Stimulated activated CD8-positive, alpha-beta memory T cell treated with anti-CD3 and anti-CD28 coated beads, Interleukin-12 subunit alpha, Interleukin-12 subunit beta, amount 100 ng/mL, for 24 hours (primary cell): Measurements from ENCODE around the gene HNF4A.
A peak's percentile ranks its signal among the peaks of the same experiment; 100 is the strongest.
"Not testable (repeated sequence)": the region's sequence is repeated elsewhere in the genome, so short reads cannot be mapped to it uniquely, and the experiment has no call there.

Experiments
- DNase-seq: peaks from one replicate; pipeline ENCODE4 v3.0.0-alpha.2; 2020; ENCODE audit errors: extremely low read depth

HNF4A gene

GRCh38 chr20:44355498-44356352 is at the start of gene HNF4A:
Gene HNF4A, plus strand, starts transcription at chr20:44355699. Its CDS starts 106 bp downstream, at chr20:44355805.
- no peak for DNase-seq

- no peak for DNase-seq
These were observed 48.6 kb upstream of the HNF4A start for GRCh38 chr20:44306927-44307326.

- no peak for DNase-seq
These were observed 45.5 kb upstream of the HNF4A start for GRCh38 chr20:44309763-44310663.

GRCh38 chr20:44310664-44311639 is 44.5 kb upstream of the HNF4A start, which contains the start of gene FITM2:
Gene FITM2, minus strand, starts transcription at chr20:44311202. Its CDS starts 54 bp downstream, at chr20:44311148.
- DNase-seq = peak; percentile 96

GRCh38 chr20:44314870-44315269 is 40.6 kb upstream of the HNF4A start:
- DNase-seq = no peak

GRCh38 chr20:44319839-44320422 is 35.6 kb upstream of the HNF4A start:
- no peak for DNase-seq

GRCh38 chr20:44324343-44324742 is 31.2 kb upstream of the HNF4A start:
- DNase-seq = no peak

GRCh38 chr20:44326391-44327159 is 28.9 kb upstream of the HNF4A start:
- no peak for DNase-seq

GRCh38 chr20:44327748-44328147 is 27.8 kb upstream of the HNF4A start:
- not testable (repeated sequence) for DNase-seq

- no peak for DNase-seq
These were observed 27.1 kb upstream of the HNF4A start for GRCh38 chr20:44328428-44328827.

- DNase-seq = no peak
These were observed 24.3 kb upstream of the HNF4A start for GRCh38 chr20:44331201-44331600.

GRCh38 chr20:44334306-44334705 is 21.2 kb upstream of the HNF4A start:
- DNase-seq = no peak

- no peak for DNase-seq
These were observed 20.8 kb upstream of the HNF4A start for GRCh38 chr20:44334709-44335108.

GRCh38 chr20:44335675-44336074 is 19.8 kb upstream of the HNF4A start:
- no peak for DNase-seq

- no peak for DNase-seq
These were observed 19.4 kb upstream of the HNF4A start for GRCh38 chr20:44336086-44336485.

- no peak for DNase-seq
These were observed 18.6 kb upstream of the HNF4A start, which contains the start of gene R3HDML for GRCh38 chr20:44336725-44337380. Gene R3HDML, plus strand, starts transcription at chr20:44337043. Its CDS starts 115 bp downstream, at chr20:44337158.

GRCh38 chr20:44342248-44342647 is 13.3 kb upstream of the HNF4A start:
- no peak for DNase-seq

GRCh38 chr20:44343162-44343675 is 12.3 kb upstream of the HNF4A start:
- no peak for DNase-seq

- no peak for DNase-seq
These were observed 10.8 kb upstream of the HNF4A start for GRCh38 chr20:44344723-44345122.
